COR-L47 (cell line): ENCODE measurements around the gene CAMKK2.
"Not testable (repeated sequence)": the region's sequence is repeated elsewhere in the genome, so short reads cannot be mapped to it uniquely, and the experiment has no call there.

Experiments used
- DNase-seq: peaks from one replicate; lab custom pipeline; 2025; lab: John Stamatoyannopoulos, UW

CAMKK2 gene

GRCh38 chr12:121279071-121279375 is 17.5 kb downstream of the CAMKK2 start:
- no peak for DNase-seq

DNA sequence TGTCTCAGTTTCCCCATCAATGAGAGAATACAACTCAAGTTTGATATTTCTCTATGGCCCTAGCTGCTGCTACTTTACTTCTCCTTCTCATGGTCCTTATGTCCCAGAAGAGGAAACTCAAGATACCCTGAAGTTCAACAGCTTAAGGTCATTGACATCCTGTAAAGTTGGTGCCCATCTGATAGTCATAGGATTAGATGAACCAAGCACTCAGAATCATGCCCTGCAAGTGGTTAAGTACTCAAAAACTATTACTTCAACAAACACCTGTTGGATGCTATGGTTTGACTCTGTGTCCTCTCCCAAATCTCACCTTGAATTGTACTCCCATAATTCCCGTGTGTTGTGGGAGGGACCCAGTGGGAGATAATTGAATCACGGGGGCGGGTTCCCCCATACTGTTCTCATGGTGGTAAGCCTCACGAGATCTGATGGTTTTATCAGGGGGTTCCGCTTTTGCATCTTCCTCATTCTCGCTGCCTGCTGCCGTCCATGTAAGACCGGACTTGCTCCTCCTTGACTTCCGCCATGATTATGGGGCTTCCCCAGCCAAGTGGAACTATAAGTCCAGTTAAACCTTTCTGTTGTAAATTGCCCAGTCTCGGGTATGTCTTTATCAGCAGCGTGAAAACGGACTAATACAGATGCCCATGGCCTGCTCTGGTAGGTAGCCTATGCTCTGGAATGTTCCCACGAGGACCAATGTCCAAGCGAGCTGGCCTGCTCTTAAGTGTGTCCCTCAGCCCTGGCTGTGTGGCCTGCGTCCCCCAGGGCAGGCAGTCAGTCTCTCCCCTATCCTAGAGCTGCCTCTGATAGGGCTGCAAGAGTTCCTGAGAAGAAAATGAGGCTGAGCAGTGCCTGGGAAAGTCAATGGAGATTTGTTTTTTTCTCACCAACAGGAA is 18.1 kb downstream of the CAMKK2 start:
- no peak for DNase-seq

DNA sequence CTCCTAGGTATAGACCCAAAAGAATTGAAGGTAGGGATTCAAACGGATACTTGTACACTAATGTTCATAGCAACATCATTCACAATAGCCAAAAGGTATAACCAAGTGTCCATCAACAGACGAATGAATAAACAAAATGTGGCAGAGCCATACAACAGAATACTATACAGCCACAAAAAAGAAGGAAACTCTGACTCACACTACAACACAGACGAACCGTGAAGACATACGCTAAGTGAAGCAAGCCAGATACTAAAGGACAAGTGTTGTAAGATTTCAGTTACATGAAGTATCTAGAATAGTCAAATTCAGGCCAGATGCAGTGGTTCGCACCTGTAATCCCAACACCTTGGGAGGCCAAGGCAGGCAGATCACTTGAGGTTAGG is 19.1 kb downstream of the CAMKK2 start:
- no peak for DNase-seq

- no peak for DNase-seq
Measured at GRCh38 chr12:121274036-121274763, 22.3 kb downstream of the CAMKK2 start.

DNA sequence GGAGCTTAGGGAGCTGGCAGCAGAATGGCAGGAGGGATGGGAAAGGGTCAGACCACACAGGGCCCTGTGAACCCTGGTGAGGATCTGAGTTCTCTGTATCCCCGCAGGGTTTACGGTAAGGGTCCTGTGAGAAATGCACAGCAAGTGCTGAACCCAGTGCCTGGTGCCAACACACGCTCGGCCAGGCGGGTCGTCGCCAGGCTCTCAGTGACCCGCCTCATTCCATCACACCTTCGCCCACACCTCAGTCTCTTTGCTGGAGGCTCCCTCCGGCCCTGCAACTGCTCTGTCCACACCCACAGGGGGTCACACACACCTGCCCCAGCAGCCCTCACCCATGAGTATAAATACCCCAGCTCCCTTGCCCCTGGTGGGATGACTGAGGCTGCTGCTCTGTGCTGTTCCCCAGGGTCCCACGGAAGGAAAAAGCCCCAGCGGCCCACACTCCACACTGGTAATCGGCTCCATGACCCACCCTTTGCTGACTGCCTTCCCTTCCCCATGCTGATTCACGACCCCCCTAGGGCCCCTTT is 23.1 kb downstream of the CAMKK2 start:
- no peak for DNase-seq

- DNase-seq = no peak
Measured at GRCh38 chr12:121267822-121268221, 28.7 kb downstream of the CAMKK2 start.

- DNase-seq = no peak
Measured at GRCh38 chr12:121264951-121265515, 31.5 kb downstream of the CAMKK2 start.

GRCh38 chr12:121264135-121264534 is 32.4 kb downstream of the CAMKK2 start:
- no peak for DNase-seq

GRCh38 chr12:121263206-121263935 is 33.1 kb downstream of the CAMKK2 start:
- DNase-seq = no peak

DNA sequence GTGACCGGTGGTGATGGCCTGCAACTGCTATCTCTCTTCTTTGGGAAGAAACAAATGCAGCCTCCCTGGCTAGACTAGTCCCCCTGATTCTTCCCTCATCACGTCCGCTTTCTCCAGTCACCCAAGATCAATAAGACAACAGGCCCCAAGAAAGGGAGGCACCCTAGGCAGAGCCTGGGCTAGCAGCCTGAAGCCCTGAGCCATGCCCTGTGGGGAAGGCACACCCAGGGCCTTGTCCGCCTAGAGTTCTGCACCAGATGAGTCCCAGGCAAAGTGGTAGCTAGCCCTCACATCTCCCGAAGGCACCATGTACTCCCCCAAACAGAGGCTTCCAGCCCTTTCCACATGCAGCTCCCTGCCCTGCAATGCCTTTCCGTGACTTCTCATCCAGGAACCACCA is 35.1 kb downstream of the CAMKK2 start:
- DNase-seq = no peak

GRCh38 chr12:121260091-121260490 is 36.4 kb downstream of the CAMKK2 start:
- no peak for DNase-seq

DNA sequence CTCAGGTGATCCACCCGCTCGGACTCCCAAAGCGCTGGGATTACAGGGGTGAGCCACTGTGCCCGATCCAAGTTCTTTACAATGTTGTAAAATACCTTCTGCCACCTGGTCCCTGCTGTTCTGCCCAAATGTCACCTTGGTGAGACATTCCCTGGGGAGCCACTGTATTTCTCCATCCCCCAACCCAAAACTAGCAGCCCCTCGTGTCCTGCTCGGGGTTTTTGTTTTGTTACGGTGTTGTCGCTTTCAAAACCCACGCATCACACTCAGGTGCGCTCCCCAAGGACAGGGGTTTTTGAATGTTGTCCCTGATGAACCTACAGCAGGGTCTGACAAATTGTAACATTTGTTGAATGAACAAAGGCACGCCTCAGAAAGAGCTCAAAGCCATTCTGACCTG is 37.4 kb downstream of the CAMKK2 start:
- no peak for DNase-seq

- not testable (repeated sequence) for DNase-seq
Measured at GRCh38 chr12:121257704-121258449, 38.6 kb downstream of the CAMKK2 start.

- no peak for DNase-seq
Measured at GRCh38 chr12:121255433-121255832, 41.1 kb downstream of the CAMKK2 start.

GRCh38 chr12:121253638-121254335 is 42.7 kb downstream of the CAMKK2 start:
- no peak for DNase-seq

DNA sequence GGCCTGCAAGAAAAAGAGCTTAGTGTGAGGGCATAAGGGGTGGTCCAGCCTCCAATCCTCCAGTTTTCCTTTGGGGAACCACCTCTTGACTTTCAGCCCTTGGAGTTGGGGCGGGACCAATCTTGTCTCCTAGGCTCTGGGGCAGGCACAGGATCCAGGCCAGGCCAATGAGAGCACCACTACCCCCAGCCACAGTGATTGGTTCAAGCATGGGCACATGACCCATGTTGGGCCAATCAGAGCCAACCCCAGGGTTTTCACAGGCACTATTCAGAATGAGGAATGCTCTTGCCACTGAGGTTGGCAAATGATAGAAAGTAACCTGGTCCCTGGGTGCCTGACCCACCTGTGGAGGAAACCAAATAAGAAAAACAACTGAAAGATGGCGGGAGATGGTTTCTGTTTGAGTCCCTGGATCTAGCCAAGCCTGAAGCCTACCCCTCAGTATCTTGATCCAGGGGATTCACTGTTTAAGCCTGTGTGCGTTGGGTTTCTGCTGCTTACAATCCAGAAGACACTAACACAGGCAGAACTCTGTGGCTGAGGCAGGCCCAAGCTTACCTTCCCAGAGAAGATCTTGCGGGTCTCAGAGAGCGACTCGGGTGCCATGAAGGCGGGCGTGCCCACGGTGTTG is 43.7 kb downstream of the CAMKK2 start:
- DNase-seq = no peak

GRCh38 chr12:121251838-121252237 is 44.7 kb downstream of the CAMKK2 start:
- no peak for DNase-seq

GRCh38 chr12:121250359-121250758 is 46.1 kb downstream of the CAMKK2 start:
- no peak for DNase-seq

DNA sequence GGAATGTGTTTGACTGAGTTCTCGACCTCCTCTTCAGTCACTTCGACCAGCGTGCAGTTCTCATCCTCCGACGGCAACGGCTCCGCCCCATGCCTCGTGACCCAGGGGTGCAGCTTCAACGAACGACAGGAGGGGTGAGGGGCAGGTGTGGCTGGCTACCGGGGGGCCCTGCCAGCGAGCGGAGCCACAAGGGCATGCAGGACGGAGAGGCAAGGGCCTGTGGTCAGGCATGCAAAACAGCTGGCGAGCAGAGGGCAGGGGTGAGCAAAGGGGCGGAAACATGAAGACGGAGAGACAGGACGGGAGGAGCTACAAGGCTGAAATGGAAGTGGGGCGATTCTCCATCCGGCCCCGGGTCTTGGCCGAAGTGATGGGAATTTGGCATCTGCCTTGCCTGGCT is 47.9 kb downstream of the CAMKK2 start:
- no peak for DNase-seq

- no peak for DNase-seq
Measured at GRCh38 chr12:121246893-121247557, 49.5 kb downstream of the CAMKK2 start.
